IMR-90 (cell line): ENCODE results near the gene LUZP2. TPM values are rescaled to one million over a fixed set of nuclear protein-coding genes. Genes with fewer than 3 reads are reported as not detected.
A peak's percentile ranks its signal among the peaks of the same experiment; 100 is the strongest.

Source experiments
- ATAC-seq: fragments of 200-7000 bp; cut with Tn5 transposase; 2 replicates; pipeline ENCODE4 v1.9.1; 2020; ENCODE audit warnings: low read depth, mild to moderate bottlenecking, moderate library complexity
- BruUV-seq: library from RNA; stranded (reverse); fragments of 400-500 nt; replicated peaks from 2 replicates; lab custom pipeline; 2021; lab: Mats Ljungman, UMichigan
- CTCF ChIA-PET: fragments of 300-600 bp; formaldehyde crosslinking; extraction: SDS; loops from one replicate; lab custom pipeline; 2021; ENCODE audit warnings: antibody characterized with exemption; lab: Yijun Ruan, JAX
- POLR2A ChIA-PET: fragments of 300-600 bp; sonication (Branson Sonifier 250); formaldehyde crosslinking; loops from one replicate; lab custom pipeline; 2022; ENCODE audit warnings: antibody characterized with exemption; ENCODE audit not compliant: unreplicated experiment; lab: Charles Lee
- DNase-seq: peaks from one replicate; pipeline ENCODE4 v3.0.0; 2013
- H2AFZ ChIP-seq: replicated peaks from 2 replicates; pipeline ENCODE3; 2013; ENCODE audit warnings: low read length, mild to moderate bottlenecking; ENCODE audit not compliant: poor library complexity
- H2AK5ac ChIP-seq: 2 replicates; pipeline ENCODE4 v1.6.1; 2013; ENCODE audit warnings: low read depth, low read length, inconsistent platforms
- H2AK9ac ChIP-seq: replicated peaks from 2 replicates; pipeline ENCODE3; 2013; ENCODE audit warnings: mild to moderate bottlenecking, low read depth, low read length, moderate library complexity; ENCODE audit not compliant: poor library complexity
- H2BK120ac ChIP-seq: 2 replicates; pipeline ENCODE4 v1.6.1; 2013; ENCODE audit warnings: low read depth, low read length, inconsistent platforms
- H2BK15ac ChIP-seq: 3 replicates; pipeline ENCODE4 v1.6.1; 2013; ENCODE audit warnings: low read depth, low read length, inconsistent platforms
- H2BK20ac ChIP-seq: 2 replicates; pipeline ENCODE4 v1.6.1; 2013; ENCODE audit warnings: low read depth, mild to moderate bottlenecking, inconsistent platforms, low read length, moderate library complexity
- H2BK5ac ChIP-seq: 2 replicates; pipeline ENCODE4 v1.6.1; 2013; ENCODE audit warnings: mild to moderate bottlenecking, low read depth, low read length, inconsistent platforms; ENCODE audit not compliant: poor library complexity, severe bottlenecking
- H3K14ac ChIP-seq: replicated peaks from 2 replicates; pipeline ENCODE4 v1.6.1; 2013; ENCODE audit warnings: low read depth, low read length, inconsistent platforms
- H3K18ac ChIP-seq: 2 replicates; pipeline ENCODE4 v1.6.1; 2013; ENCODE audit warnings: low read depth, low read length, control low read depth
- H3K23ac ChIP-seq: 2 replicates; pipeline ENCODE4 v1.6.1; 2013; ENCODE audit warnings: low read depth, low read length, inconsistent platforms
- H3K27ac ChIP-seq: 2 replicates; pipeline ENCODE4 v1.5.1; 2013; ENCODE audit warnings: mild to moderate bottlenecking, control low read depth, low read length; ENCODE audit not compliant: insufficient read depth
- H3K27me3 ChIP-seq: 2 replicates; pipeline ENCODE4 v1.6.1; 2013; ENCODE audit warnings: low read length; ENCODE audit not compliant: control insufficient read depth, insufficient read depth
- H3K36me3 ChIP-seq: 2 replicates; pipeline ENCODE4 v1.6.1; 2013; ENCODE audit warnings: low read length, mixed read lengths; ENCODE audit not compliant: control insufficient read depth, insufficient read depth
- H3K4ac ChIP-seq: 2 replicates; pipeline ENCODE4 v1.6.1; 2013; ENCODE audit warnings: low read depth, low read length, inconsistent platforms
- H3K4me1 ChIP-seq: 2 replicates; pipeline ENCODE4 v1.6.1; 2013; ENCODE audit warnings: low read length, mixed read lengths; ENCODE audit not compliant: control insufficient read depth, insufficient read depth
- H3K4me2 ChIP-seq: 2 replicates; pipeline ENCODE4 v1.6.1; 2013; ENCODE audit warnings: low read depth, mild to moderate bottlenecking, control low read depth, low read length, moderate library complexity
- H3K4me3 ChIP-seq: 2 replicates; pipeline ENCODE4 v1.5.1; 2013; ENCODE audit warnings: low read depth, mild to moderate bottlenecking, control low read depth, low read length, moderate library complexity; ENCODE audit not compliant: insufficient read depth
- H3K56ac ChIP-seq: 2 replicates; pipeline ENCODE4 v1.6.1; 2013; ENCODE audit warnings: low read length, inconsistent platforms; ENCODE audit not compliant: insufficient read depth; ENCODE audit errors: extremely low read depth
- H3K79me1 ChIP-seq, 2 experiments: 2 replicates each; pipeline ENCODE4 v1.6.1; 2013; ENCODE audit warnings: low read length in 2 of 2, inconsistent platforms in 1 of 2, low read depth in 1 of 2
- H3K9ac ChIP-seq: 2 replicates; pipeline ENCODE4 v1.6.1; 2013; ENCODE audit warnings: low read depth, low read length, control low read depth
- H3K9me1 ChIP-seq: 2 replicates; pipeline ENCODE4 v1.6.1; 2013; ENCODE audit warnings: low read length, inconsistent platforms; ENCODE audit not compliant: insufficient read depth
- H3K9me3 ChIP-seq: 2 replicates; pipeline ENCODE4 v1.6.1; 2013; ENCODE audit warnings: low read length; ENCODE audit not compliant: control insufficient read depth, insufficient read depth
- H4K20me1 ChIP-seq: 2 replicates; pipeline ENCODE4 v1.6.1; 2013; ENCODE audit warnings: low read length, inconsistent platforms; ENCODE audit not compliant: insufficient read depth
- H4K5ac ChIP-seq: 2 replicates; pipeline ENCODE4 v1.6.1; 2013; ENCODE audit warnings: mild to moderate bottlenecking, low read depth, low read length, control low read depth
- H4K8ac ChIP-seq, 2 experiments: 2 replicates each; pipeline ENCODE4 v1.6.1; 2013; ENCODE audit warnings: low read depth in 2 of 2, low read length in 2 of 2, control low read depth in 1 of 2, inconsistent platforms in 1 of 2
- H4K91ac ChIP-seq: 2 replicates; pipeline ENCODE4 v1.6.1; 2013; ENCODE audit warnings: low read depth, low read length, inconsistent platforms; ENCODE audit not compliant: insufficient read depth
- CEBPB ChIP-seq: IDR thresholded peaks from 2 replicates; pipeline ENCODE4 v1.6.1; 2012; ENCODE audit warnings: low read depth, low read length, improper control_type of control experiment
- MAZ ChIP-seq: IDR thresholded peaks from 2 replicates; pipeline ENCODE4 v1.6.1; 2012; ENCODE audit warnings: low read depth, mild to moderate bottlenecking, low read length, improper control_type of control experiment, moderate library complexity, borderline replicate concordance
- POLR2A ChIP-seq: IDR thresholded peaks from 2 replicates; pipeline ENCODE4 v1.6.1; 2012; ENCODE audit warnings: mild to moderate bottlenecking, low read depth, low read length
- RAD21 ChIP-seq: IDR thresholded peaks from 2 replicates; pipeline ENCODE4 v1.6.1; 2012; ENCODE audit warnings: low read length, improper control_type of control experiment
- RCOR1 ChIP-seq: IDR thresholded peaks from 2 replicates; pipeline ENCODE4 v1.6.1; 2012; ENCODE audit warnings: mild to moderate bottlenecking, low read length, improper control_type of control experiment; ENCODE audit not compliant: insufficient replicate concordance
- USF2 ChIP-seq: fragments of 150-350 bp; IDR thresholded peaks from 2 replicates; pipeline ENCODE4 v1.6.1; 2017; ENCODE audit warnings: mild to moderate bottlenecking, antibody characterized with exemption, low read length, low read depth
- WGBS, 2 experiments: methylation state at CpG; one replicate each; pipeline versions ENCODE4 v1.1.5 to v1.1.7; 2013; ENCODE audit warnings: missing lambda C conversion rate in 2 of 2; ENCODE audit not compliant: insufficient read length in 1 of 2; ENCODE audit errors: extremely low coverage in 2 of 2; 5-methylcytosine and 5-hydroxymethylcytosine counted together
- dilution Hi-C: fragments of 300-500 bp; cut with HindIII; formaldehyde crosslinking; loops from one replicate; pipeline ENCODE4 v1.14.3; 2018; ENCODE audit warnings: low sequenced_read_pairs; ENCODE audit not compliant: unreplicated experiment
- in situ Hi-C: fragments of 300-500 bp; cut with MboI; formaldehyde crosslinking; loops from 3 replicates; pipeline ENCODE4 v1.14.3; 2019; ENCODE audit warnings: low sequenced_read_pairs, inconsistent platforms, mixed read lengths
- intact Hi-C: fragments of 100-400 bp; cut with micrococcal nuclease; formaldehyde crosslinking; loops from 2 replicates; pipeline ENCODE4 v1.10.0; 2022
- polyA plus RNA-seq, 3 experiments: library from polyadenylated mRNA; depleted of rRNA; stranded (reverse); fragments of >200 nt; gene quantifications; 2 replicates each; pipeline ENCODE4 v1.2.3, GENCODE V29; 2012; ENCODE audit warnings: low replicate concordance in 1 of 3
- total RNA-seq: library from RNA; depleted of rRNA; stranded (reverse); fragments of >200 nt; gene quantifications from 2 replicates; pipeline ENCODE4 v1.2.3, GENCODE V29; 2012
- TF ChIP-seq, protein P1 (sequence below): conservative IDR thresholded peaks from 2 replicates; pipeline ENCODE4 v1.5.1; 2012; ENCODE audit warnings: mild to moderate bottlenecking, low read depth, low read length, improper control_type of control experiment

LUZP2 gene
- total and polyA plus RNA-seq, 2 of the 4 experiments (the other 2 are of a cell fraction), result 0.89 to 2.0 TPM

DNA sequence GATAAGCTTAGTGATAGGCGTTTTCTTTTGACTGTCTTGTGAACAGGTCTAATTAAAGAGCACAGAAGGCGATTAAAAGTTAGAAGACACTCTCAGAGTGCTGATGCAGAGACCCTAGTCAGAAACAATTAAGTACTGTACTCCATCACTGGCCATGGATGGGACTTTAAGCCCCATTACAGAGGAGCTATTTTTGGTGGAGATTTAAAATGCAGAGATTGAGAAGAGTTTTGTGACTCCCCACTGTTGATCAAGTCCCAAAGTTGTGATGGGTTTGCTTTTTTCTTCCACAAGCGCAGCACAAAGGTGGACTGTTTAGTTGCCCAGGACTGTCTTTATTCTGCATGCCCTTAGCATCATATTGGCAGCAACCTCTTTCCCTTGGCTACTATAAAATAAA is 978 bp downstream of the LUZP2 start:
- Histone ChIP-seq H3K9me3 (no peaks in the 10 kb centered on the region), H4K20me1 (no peaks in the 10 kb centered on the region), H4K5ac (no peak overlapping the region), H2AFZ (no peak overlapping the region), H3K18ac (no peak overlapping the region), H2AK9ac (no peak overlapping the region), H3K56ac (no peak overlapping the region; the same call in 1 of the 2 replicates), H3K4me3 (no peak overlapping the region; the same call in 1 of the 2 replicates), H3K4me1 (no peaks in the 10 kb centered on the region; the same call in 1 of the 2 replicates), H2AK5ac (no peak overlapping the region), H3K23ac (no peak overlapping the region; the same call in 1 of the 2 replicates), H3K14ac (0 out of 2 replicates have a peak overlapping the region, but pooled peaks have one; percentile 14), H2BK15ac (no peak overlapping the region), H2BK120ac (peak overlapping the region; percentile 27; the same call in 1 of the 2 replicates), H3K4me2 (peak overlapping the region; percentile 91), H4K91ac (no peak overlapping the region), H3K9ac (no peak overlapping the region), H3K79me1 (no peaks in the 10 kb centered on the region), H2BK5ac (no peak overlapping the region), H3K36me3 (no peaks in the 10 kb centered on the region), H3K4ac (no peak overlapping the region), H4K8ac (no peak overlapping the region), H3K27ac (no peak overlapping the region), H3K27me3 (no peaks in the 10 kb centered on the region), H2BK20ac (no peak overlapping the region), H3K9me1 (no peaks in the 10 kb centered on the region)
- WGBS, 2 experiments, result no CpG with 5 or more reads among the region's 3 CpGs
- dilution Hi-C loops, result no loop called here
- DNase-seq (no peak), ATAC-seq (no peak)
- in situ Hi-C loops, result loop anchor here (10.0 kb wide), 1 partner anchor 953 kb away; no protein-coding TSS in a partner anchor
- POLR2A ChIA-PET, result no interaction called here
- TF ChIP-seq RAD21 (no peak), RCOR1 (no peak), MAZ (no peak), CEBPB (no peak), USF2 (no peak), POLR2A (no peak)
- TF ChIP-seq, protein P1, sequence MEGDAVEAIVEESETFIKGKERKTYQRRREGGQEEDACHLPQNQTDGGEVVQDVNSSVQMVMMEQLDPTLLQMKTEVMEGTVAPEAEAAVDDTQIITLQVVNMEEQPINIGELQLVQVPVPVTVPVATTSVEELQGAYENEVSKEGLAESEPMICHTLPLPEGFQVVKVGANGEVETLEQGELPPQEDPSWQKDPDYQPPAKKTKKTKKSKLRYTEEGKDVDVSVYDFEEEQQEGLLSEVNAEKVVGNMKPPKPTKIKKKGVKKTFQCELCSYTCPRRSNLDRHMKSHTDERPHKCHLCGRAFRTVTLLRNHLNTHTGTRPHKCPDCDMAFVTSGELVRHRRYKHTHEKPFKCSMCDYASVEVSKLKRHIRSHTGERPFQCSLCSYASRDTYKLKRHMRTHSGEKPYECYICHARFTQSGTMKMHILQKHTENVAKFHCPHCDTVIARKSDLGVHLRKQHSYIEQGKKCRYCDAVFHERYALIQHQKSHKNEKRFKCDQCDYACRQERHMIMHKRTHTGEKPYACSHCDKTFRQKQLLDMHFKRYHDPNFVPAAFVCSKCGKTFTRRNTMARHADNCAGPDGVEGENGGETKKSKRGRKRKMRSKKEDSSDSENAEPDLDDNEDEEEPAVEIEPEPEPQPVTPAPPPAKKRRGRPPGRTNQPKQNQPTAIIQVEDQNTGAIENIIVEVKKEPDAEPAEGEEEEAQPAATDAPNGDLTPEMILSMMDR, result no peak
- BruUV-seq, result no TSS peak
- CTCF ChIA-PET, result no interaction called here
- intact Hi-C loops, result loop anchor here (5.0 to 10.0 kb wide), 4 partner anchors 1234 to 1623 kb away; no protein-coding TSS in a partner anchor
